IPS-20b (cell line): ENCODE measurements around the gene ASAH2.
"Not testable (repeated sequence)": the region's sequence is repeated elsewhere in the genome, so short reads cannot be mapped to it uniquely, and the experiment has no call there.

Source experiments
- H3K27ac ChIP-seq: one replicate; pipeline ENCODE4 v1.5.1; 2013; ENCODE audit warnings: low read length
- H3K27me3 ChIP-seq: 2 replicates; pipeline ENCODE4 v1.6.1; 2013; ENCODE audit warnings: mild to moderate bottlenecking, low read length, inconsistent platforms; ENCODE audit not compliant: insufficient read depth
- H3K36me3 ChIP-seq: 2 replicates; pipeline ENCODE4 v1.6.1; 2013; ENCODE audit warnings: low read depth, mild to moderate bottlenecking, inconsistent platforms, low read length, moderate library complexity; ENCODE audit not compliant: insufficient read depth
- H3K4me1 ChIP-seq: 2 replicates; pipeline ENCODE4 v1.6.1; 2013; ENCODE audit warnings: mild to moderate bottlenecking, control low read depth, inconsistent platforms, low read length, moderate library complexity; ENCODE audit not compliant: insufficient read depth
- H3K4me3 ChIP-seq: 2 replicates; pipeline ENCODE4 v1.5.1; 2013; ENCODE audit warnings: mild to moderate bottlenecking, low read length, inconsistent platforms
- H3K9ac ChIP-seq: 2 replicates; pipeline ENCODE4 v1.6.1; 2013; ENCODE audit warnings: low read depth, mild to moderate bottlenecking, inconsistent platforms, low read length, moderate library complexity
- H3K9me3 ChIP-seq: 2 replicates; pipeline ENCODE4 v1.6.1; 2013; ENCODE audit warnings: mild to moderate bottlenecking, low read depth, low read length, inconsistent platforms; ENCODE audit not compliant: insufficient read depth

ASAH2 gene

GRCh38 chr10:50281210-50281966 lies 30.1 kb upstream of the ASAH2 start:
- no peaks in the 10 kb centered on the region for H3K27me3 ChIP-seq
- no peak overlapping the region for H3K4me3 ChIP-seq
- H3K9me3 ChIP-seq: no peaks in the 10 kb centered on the region
- no peaks in the 10 kb centered on the region; the same call in 1 of the 2 replicates for H3K4me1 ChIP-seq
- H3K27ac ChIP-seq: no peak overlapping the region
- H3K36me3 ChIP-seq: no peaks in the 10 kb centered on the region
- H3K9ac ChIP-seq: no peak overlapping the region

- no peaks in the 10 kb centered on the region for H3K36me3 ChIP-seq
- H3K9me3 ChIP-seq: no peaks in the 10 kb centered on the region
- H3K9ac ChIP-seq: no peak overlapping the region
- H3K27ac ChIP-seq: no peak overlapping the region
- no peaks in the 10 kb centered on the region; the same call in 1 of the 2 replicates for H3K4me1 ChIP-seq
- no peak overlapping the region for H3K4me3 ChIP-seq
- H3K27me3 ChIP-seq: no peaks in the 10 kb centered on the region
Observed at GRCh38 chr10:50280049-50280841, 28.9 kb upstream of the ASAH2 start.

- H3K4me1 ChIP-seq: no peaks in the 10 kb centered on the region; the same call in 1 of the 2 replicates
- no peaks in the 10 kb centered on the region for H3K36me3 ChIP-seq
- H3K27me3 ChIP-seq: no peaks in the 10 kb centered on the region
- H3K4me3 ChIP-seq: no peak overlapping the region
- H3K9me3 ChIP-seq: no peaks in the 10 kb centered on the region
- no peak overlapping the region for H3K27ac ChIP-seq
- H3K9ac ChIP-seq: no peak overlapping the region
Observed at GRCh38 chr10:50279489-50279888, 28.2 kb upstream of the ASAH2 start.

- no peaks in the 10 kb centered on the region for H3K9me3 ChIP-seq
- no peak overlapping the region for H3K4me3 ChIP-seq
- H3K9ac ChIP-seq: no peak overlapping the region
- no peaks in the 10 kb centered on the region; the same call in 1 of the 2 replicates for H3K4me1 ChIP-seq
- no peaks in the 10 kb centered on the region for H3K36me3 ChIP-seq
- H3K27me3 ChIP-seq: no peaks in the 10 kb centered on the region
- no peak overlapping the region for H3K27ac ChIP-seq
Observed at GRCh38 chr10:50275650-50276235, 24.4 kb upstream of the ASAH2 start.

GRCh38 chr10:50272531-50272930 lies 21.2 kb upstream of the ASAH2 start:
- Histone ChIP-seq H3K36me3 (no peaks in the 10 kb centered on the region), H3K27ac (no peak overlapping the region), H3K27me3 (no peaks in the 10 kb centered on the region), H3K4me3 (no peak overlapping the region), H3K9me3 (no peaks in the 10 kb centered on the region), H3K9ac (no peak overlapping the region), H3K4me1 (no peaks in the 10 kb centered on the region)

GRCh38 chr10:50271564-50272250 lies 20.4 kb upstream of the ASAH2 start:
- Histone ChIP-seq H3K36me3 (no peaks in the 10 kb centered on the region), H3K9me3 (no peaks in the 10 kb centered on the region), H3K4me1 (no peaks in the 10 kb centered on the region), H3K27ac (no peak overlapping the region), H3K4me3 (no peak overlapping the region), H3K9ac (no peak overlapping the region), H3K27me3 (no peaks in the 10 kb centered on the region)

GRCh38 chr10:50267877-50268276 lies 16.6 kb upstream of the ASAH2 start:
- not testable (repeated sequence) for H3K36me3 ChIP-seq, H3K27ac ChIP-seq, H3K4me1 ChIP-seq, H3K9ac ChIP-seq, H3K27me3 ChIP-seq, H3K4me3 ChIP-seq, H3K9me3 ChIP-seq

- H3K27ac ChIP-seq, H3K4me1 ChIP-seq, H3K36me3 ChIP-seq, H3K9me3 ChIP-seq, H3K9ac ChIP-seq, H3K4me3 ChIP-seq, H3K27me3 ChIP-seq: not testable (repeated sequence)
Observed at GRCh38 chr10:50262625-50263024, 11.3 kb upstream of the ASAH2 start.

GRCh38 chr10:50260791-50261281 lies 9.5 kb upstream of the ASAH2 start:
- Histone ChIP-seq H3K9ac (no peak overlapping the region), H3K36me3 (no peaks in the 10 kb centered on the region), H3K4me1 (no peaks in the 10 kb centered on the region; the same call in 1 of the 2 replicates), H3K27me3 (no peaks in the 10 kb centered on the region), H3K4me3 (no peak overlapping the region), H3K27ac (no peak overlapping the region), H3K9me3 (0 out of 2 replicates have a peak, but pooled peaks cover 4% of the 10 kb centered on the region)

GRCh38 chr10:50254479-50254878 lies 3.2 kb upstream of the ASAH2 start:
- no peaks in the 10 kb centered on the region for H3K4me1 ChIP-seq
- no peak overlapping the region for H3K9ac ChIP-seq
- H3K27me3 ChIP-seq: no peaks in the 10 kb centered on the region

GRCh38 chr10:50250096-50250854 lies 1.0 kb downstream of the ASAH2 start:
- Histone ChIP-seq H3K36me3 (no peaks in the 10 kb centered on the region), H3K4me1 (no peaks in the 10 kb centered on the region), H3K27ac (no peak overlapping the region), H3K9ac (no peak overlapping the region), H3K9me3 (no peaks in the 10 kb centered on the region), H3K27me3 (no peaks in the 10 kb centered on the region), H3K4me3 (no peak overlapping the region)

More at GRCh38 chr10:50254479-50254878, 3.2 kb upstream of the ASAH2 start:
- Histone ChIP-seq H3K9me3 (no peaks in the 10 kb centered on the region), H3K27ac (no peak overlapping the region), H3K4me3 (no peak overlapping the region), H3K36me3 (no peaks in the 10 kb centered on the region)
